Activated CD4-positive, alpha-beta T cell treated with anti-CD3 and anti-CD28 coated beads for 36 hours (primary cell): Measurements from ENCODE around the gene ATG13. TPM values are rescaled to one million over a fixed set of nuclear protein-coding genes. Genes with fewer than 3 reads are reported as not detected.
"Not testable (repeated sequence)": the region's sequence is repeated elsewhere in the genome, so short reads cannot be mapped to it uniquely, and the experiment has no call there.

Experiments
- ATAC-seq: fragments of 200-7000 bp; cut with Tn5 transposase; one replicate; pipeline ENCODE4 v1.10.0; 2021; ENCODE audit warnings: mild to moderate bottlenecking, moderate library complexity
- CTCF ChIA-PET: fragments of 350-600 bp; sonication (Branson Sonifier 250); formaldehyde crosslinking; loops from one replicate; lab custom pipeline; 2021; ENCODE audit warnings: antibody characterized with exemption; lab: Charles Lee
- POLR2A ChIA-PET: fragments of 350-600 bp; sonication (Branson Sonifier 250); formaldehyde crosslinking; loops from one replicate; lab custom pipeline; 2021; ENCODE audit warnings: antibody characterized with exemption, inconsistent platforms; lab: Charles Lee
- DNase-seq: peaks from one replicate; pipeline ENCODE4 v3.0.0-alpha.2; 2020
- H3K27ac Mint-ChIP-seq: one replicate; pipeline ENCODE4 v1.8.0; 2021; ENCODE audit warnings: mixed read lengths
- H3K27me3 Mint-ChIP-seq: one replicate; pipeline ENCODE4 v1.8.0; 2021; ENCODE audit warnings: mixed read lengths
- H3K36me3 Mint-ChIP-seq: one replicate; pipeline ENCODE4 v1.8.0; 2021; ENCODE audit warnings: low read depth, mixed read lengths
- H3K4me1 Mint-ChIP-seq: one replicate; pipeline ENCODE4 v1.8.0; 2021; ENCODE audit warnings: mixed read lengths
- H3K4me3 Mint-ChIP-seq: one replicate; pipeline ENCODE4 v1.8.0; 2021; ENCODE audit warnings: mild to moderate bottlenecking, moderate library complexity, mixed read lengths
- H3K9me3 Mint-ChIP-seq: one replicate; pipeline ENCODE4 v1.8.0; 2021; ENCODE audit warnings: low read depth, mixed read lengths
- intact Hi-C, 2 experiments: fragments of 100-400 bp; cut with DNase I in 1 of 2; cut with micrococcal nuclease in 1 of 2; formaldehyde crosslinking; loops; one replicate each; pipeline versions ENCODE4 v1.14.2 to v1.15.1; 2022 to 2024; cut with DNase I, micrococcal nuclease
- total RNA-seq, 2 experiments: library from RNA; stranded (reverse); gene quantifications; one replicate each; pipeline ENCODE4 v1.2.3, GENCODE V29; 2021

Gene ATG13
- total RNA-seq, 2 experiments from 2014 or later = 39.4 to 56.4 TPM

DNA sequence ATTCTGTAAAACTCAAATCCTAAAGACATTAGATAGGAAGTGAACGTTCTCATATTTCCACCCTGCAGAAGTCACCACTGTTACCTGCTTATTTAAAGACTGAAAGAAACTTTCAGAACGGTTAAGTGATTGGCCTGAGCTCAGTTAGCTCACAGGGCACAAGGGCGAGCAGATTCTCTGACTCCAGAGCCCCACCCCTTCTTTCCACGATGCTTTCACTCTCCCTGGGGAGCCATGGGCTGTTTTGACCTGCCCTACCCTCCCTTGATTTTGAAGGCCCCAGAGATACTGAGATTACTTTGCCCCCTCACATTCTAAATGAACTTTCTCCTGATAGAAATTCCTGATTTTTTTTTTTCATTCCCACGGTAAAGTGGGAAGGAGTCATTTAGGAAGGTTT is 49.2 kb downstream of the ATG13 start:
- Mint-ChIP-seq H3K36me3 (peaks cover 22% of the 10 kb centered on the region), H3K9me3 (no peaks in the 10 kb centered on the region), H3K27ac (peak overlapping the region; percentile 42), H3K27me3 (no peaks in the 10 kb centered on the region), H3K4me3 (no peak overlapping the region), H3K4me1 (peaks cover 20% of the 10 kb centered on the region)
- no peak for DNase-seq
- CTCF ChIA-PET = interaction anchor here (0.7 kb wide), 1 partner anchor 27 kb away, joined by 4 read pairs; no protein-coding TSS in a partner anchor
- intact Hi-C loops = no loop called here
- POLR2A ChIA-PET = no interaction called here
- ATAC-seq = no peak

DNA sequence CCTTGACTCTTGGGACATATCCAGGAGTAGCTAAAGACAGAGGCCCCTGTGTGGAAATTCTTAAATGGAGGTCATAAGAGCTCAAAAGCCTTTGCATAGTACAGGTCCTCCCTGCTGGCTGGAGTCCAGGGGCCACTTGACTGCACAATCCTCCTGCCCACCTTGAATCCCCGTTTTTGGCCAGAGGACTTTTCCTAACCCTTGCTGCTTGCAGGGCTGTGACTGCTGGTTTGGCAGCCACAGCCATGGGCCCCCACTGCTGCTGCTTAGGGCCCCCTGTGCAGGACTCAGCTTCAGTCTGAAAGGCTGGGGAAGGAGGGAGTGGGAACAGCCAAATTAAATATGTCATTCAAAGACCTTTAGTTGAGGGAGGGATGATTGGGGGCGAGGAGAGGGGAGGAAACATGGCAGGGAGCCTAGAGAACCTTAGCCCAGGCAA is 49.7 kb downstream of the ATG13 start:
- intact Hi-C loops = no loop called here
- Mint-ChIP-seq H3K27ac (peak overlapping the region; percentile 49), H3K36me3 (peaks cover 26% of the 10 kb centered on the region), H3K27me3 (no peaks in the 10 kb centered on the region), H3K4me3 (no peak overlapping the region), H3K4me1 (peaks cover 26% of the 10 kb centered on the region), H3K9me3 (no peaks in the 10 kb centered on the region)
- DNase-seq = no peak
- ATAC-seq = no peak
- CTCF ChIA-PET = no interaction called here
- POLR2A ChIA-PET = no interaction called here

DNA sequence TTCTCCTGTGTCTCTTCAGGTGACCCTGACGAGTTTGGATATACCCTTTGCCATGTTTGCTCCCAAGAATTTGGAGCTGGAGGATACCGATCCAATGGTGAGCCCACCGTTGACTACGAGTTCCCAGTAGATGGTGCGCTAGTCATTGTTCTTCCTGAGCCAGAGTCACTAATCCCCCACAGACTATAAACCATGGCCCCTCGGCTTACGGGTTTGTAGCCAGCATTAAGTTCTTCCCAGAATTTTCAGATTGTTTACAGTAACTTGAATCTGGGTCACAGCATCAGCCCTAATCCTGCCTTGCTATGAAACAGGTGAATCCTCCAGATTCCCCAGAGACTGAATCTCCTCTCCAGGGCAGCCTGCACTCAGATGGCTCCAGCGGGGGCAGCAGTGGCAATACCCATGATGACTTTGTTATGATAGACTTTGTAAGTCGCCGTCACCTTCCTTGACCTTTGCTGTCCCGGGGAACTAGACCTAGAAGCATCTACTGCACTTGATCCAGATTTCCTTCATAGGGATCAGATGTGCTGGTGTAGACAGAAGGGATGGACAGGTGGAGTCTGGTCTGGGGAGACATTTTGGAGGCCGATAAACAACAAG is 51.2 kb downstream of the ATG13 start:
- peak overlapping the region; percentile 4 for H3K27ac Mint-ChIP-seq
- CTCF ChIA-PET = interaction anchor here (1.0 to 1.2 kb wide), 2 partner anchors 23 to 143 kb away, joined by 3 read pairs; no protein-coding TSS in a partner anchor
- intact Hi-C loops = no loop called here
- POLR2A ChIA-PET = no interaction called here
- peaks cover 32% of the 10 kb centered on the region for H3K36me3 Mint-ChIP-seq
- no peaks in the 10 kb centered on the region for H3K9me3 Mint-ChIP-seq
- H3K4me3 Mint-ChIP-seq = no peak overlapping the region
- ATAC-seq = no peak
- no peaks in the 10 kb centered on the region for H3K27me3 Mint-ChIP-seq
- no peak for DNase-seq
- peaks cover 38% of the 10 kb centered on the region for H3K4me1 Mint-ChIP-seq

DNA sequence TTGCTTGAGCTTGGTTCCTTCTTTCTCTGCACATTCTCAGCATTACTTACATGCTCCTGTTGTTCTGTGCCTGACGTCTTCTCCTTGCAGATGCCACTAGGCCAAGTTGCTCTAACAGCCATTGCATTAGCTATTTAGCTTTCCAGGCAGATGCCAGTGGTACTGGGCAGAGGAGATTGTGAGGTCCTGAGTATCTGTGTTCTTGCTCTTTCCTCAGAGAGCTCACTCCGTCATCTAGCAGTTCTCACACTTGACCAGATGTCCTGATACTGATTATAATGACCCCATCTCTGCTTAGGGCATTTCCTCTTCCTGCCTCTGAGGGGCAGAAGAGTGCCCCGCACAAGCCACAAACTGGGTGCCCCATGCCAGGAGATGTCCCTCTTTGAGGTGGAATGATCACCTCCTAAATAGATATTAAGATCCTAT is 52.4 kb downstream of the ATG13 start:
- Mint-ChIP-seq H3K27me3 (no peaks in the 10 kb centered on the region), H3K27ac (peak overlapping the region; percentile 47), H3K4me3 (no peak overlapping the region), H3K4me1 (peaks cover 48% of the 10 kb centered on the region), H3K9me3 (no peaks in the 10 kb centered on the region), H3K36me3 (peaks cover 32% of the 10 kb centered on the region)
- ChIA-PET CTCF (interaction anchor here (1.0 to 2.0 kb wide), 2 partner anchors 31 to 142 kb away, joined by 3 to 6 read pairs; partner anchors contain the start of genes ARHGAP1 and ZNF408), POLR2A (no interaction called here)
- DNase-seq (peak; percentile 26), ATAC-seq (no peak)
- intact Hi-C loops = no loop called here

DNA sequence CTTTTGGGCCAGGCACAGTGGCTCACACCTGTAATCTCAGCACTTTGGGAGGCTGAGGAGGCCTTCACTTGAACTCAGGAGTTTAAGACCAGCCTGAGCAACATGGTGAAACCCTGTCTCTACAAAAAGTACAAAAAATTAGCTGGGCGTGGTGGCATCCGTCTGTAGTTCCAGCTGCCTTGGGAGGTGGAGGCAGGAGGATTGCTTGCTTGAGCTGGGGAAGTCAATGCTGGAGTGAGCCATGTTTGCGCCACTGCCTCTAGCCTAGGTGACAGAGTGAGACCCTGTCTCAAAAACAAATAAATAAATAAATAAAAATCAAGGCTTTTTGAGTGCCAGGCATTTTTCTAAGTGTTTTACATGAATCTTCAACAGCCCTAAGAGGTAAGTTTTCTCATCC is 53.2 kb downstream of the ATG13 start:
- Mint-ChIP-seq H3K36me3 (peaks cover 32% of the 10 kb centered on the region), H3K27ac (peak overlapping the region; percentile 92), H3K4me1 (peaks cover 56% of the 10 kb centered on the region)
- DNase-seq, ATAC-seq, H3K9me3 Mint-ChIP-seq, H3K27me3 Mint-ChIP-seq, intact Hi-C loops, H3K4me3 Mint-ChIP-seq: not testable (repeated sequence)
- ChIA-PET POLR2A (interaction anchor here (0.6 to 1.4 kb wide), 3 partner anchors 10 to 283 kb away, joined by 3 to 4 read pairs (median 3); partner anchors contain the start of gene ARHGAP1), CTCF (interaction anchor here (0.5 to 2.0 kb wide), 9 partner anchors 17 to 329 kb away, joined by 3 to 6 read pairs (median 3); partner anchors contain the start of genes ARHGAP1 and ZNF408)

DNA sequence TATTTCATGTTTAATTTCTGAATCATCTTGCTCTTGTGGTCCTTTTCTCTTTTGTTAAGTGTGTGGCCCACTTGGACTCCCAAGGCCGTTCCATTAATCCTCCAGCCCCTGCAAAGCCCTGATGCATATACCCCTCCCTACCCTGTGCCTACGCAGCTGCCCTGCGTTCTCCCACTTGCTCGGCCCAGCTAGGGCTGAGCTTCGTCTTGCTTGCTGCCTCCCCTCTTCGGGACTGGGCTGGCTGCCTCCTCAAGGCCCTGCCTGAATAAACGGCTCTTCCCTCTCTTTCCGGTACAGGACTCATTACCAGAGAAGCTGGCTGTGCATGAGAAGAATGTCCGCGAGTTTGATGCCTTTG is 54.6 kb downstream of the ATG13 start:
- intact Hi-C loops = loop anchor here in 1 of 2 experiments (1.0 kb wide), 1 partner anchor 28 kb away; the partner anchor contains the start of gene ARHGAP1
- Mint-ChIP-seq H3K27ac (peak overlapping the region; percentile 92), H3K9me3 (no peaks in the 10 kb centered on the region), H3K27me3 (no peaks in the 10 kb centered on the region), H3K4me1 (peaks cover 67% of the 10 kb centered on the region), H3K36me3 (peaks cover 25% of the 10 kb centered on the region), H3K4me3 (no peak overlapping the region)
- POLR2A ChIA-PET = interaction anchor here (1.3 to 1.4 kb wide), 2 partner anchors 9 to 28 kb away, joined by 3 to 4 read pairs; partner anchors contain the start of gene ARHGAP1
- ATAC-seq = no peak
- no peak for DNase-seq
- CTCF ChIA-PET = interaction anchor here (1.1 to 1.8 kb wide), 4 partner anchors 11 to 320 kb away, joined by 3 to 4 read pairs (median 4); no protein-coding TSS in a partner anchor

DNA sequence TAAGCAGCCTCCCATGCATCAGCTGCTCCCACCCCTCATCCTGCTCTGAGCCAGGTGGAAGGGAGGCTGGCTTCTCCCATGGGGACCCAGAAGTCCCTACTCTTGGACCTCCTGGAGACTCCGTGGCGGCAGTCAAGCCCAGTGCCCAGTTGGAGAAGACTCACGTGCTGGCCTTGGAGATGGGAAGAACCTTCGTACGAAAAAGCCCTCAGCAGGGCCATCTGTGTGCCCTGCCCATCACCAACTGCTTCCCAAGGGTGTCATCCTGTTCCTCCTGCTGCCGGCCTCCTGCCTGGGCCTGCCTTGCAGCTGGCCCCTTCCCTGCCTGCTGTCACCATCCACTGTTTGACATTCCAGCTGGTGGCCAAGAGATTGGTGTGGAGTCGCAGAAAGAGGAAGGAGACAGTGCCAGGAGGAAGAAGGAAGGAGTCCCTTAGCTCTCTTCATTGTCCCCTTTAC is 55.1 kb downstream of the ATG13 start:
- ChIA-PET POLR2A (no interaction called here), CTCF (interaction anchor here (0.7 to 1.8 kb wide), 3 partner anchors 10 to 782 kb away, joined by 3 to 4 read pairs (median 4); no protein-coding TSS in a partner anchor)
- DNase-seq (no peak), ATAC-seq (no peak)
- Mint-ChIP-seq H3K4me3 (no peak overlapping the region), H3K36me3 (peaks cover 26% of the 10 kb centered on the region), H3K9me3 (no peaks in the 10 kb centered on the region), H3K27me3 (no peaks in the 10 kb centered on the region), H3K27ac (peak overlapping the region; percentile 92), H3K4me1 (peaks cover 71% of the 10 kb centered on the region)
- intact Hi-C loops = no loop called here

DNA sequence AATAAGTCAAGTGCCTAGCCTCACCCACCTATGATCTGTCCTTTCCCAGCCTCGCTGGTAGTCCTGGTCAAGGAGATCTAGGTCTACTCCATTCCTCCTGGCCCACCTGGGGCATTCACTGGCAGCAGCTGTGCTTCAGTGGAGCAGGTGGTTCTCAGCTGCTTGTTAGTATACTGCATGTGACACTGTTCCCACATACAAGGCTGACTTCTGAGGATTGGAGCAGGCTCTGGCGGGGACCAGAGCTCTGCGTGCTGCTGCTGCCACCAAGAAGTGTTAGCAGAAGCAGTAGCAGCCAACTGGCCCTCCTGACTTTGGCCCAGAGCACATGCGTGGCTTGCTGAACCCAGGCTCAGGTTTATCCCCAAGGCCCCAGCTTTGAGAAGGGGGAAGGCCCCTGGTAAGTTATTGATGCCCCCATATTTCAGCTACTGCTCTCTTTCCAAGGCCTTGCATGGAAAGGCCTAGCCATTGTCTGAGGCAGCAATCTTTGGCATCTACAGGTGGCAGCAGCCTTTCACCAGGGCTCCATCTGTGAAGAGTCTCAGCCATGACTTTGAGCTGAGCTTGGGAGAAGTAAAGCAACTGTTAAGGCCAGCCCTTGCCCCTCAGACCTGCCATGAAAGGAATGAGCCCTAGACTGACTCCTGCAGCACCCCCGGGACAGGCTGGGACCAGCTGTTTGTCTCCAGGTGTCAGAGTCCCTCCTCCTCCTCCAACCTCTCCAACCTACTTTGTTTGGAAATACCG is 56.5 kb downstream of the ATG13 start:
- DNase-seq (no peak), ATAC-seq (no peak)
- Mint-ChIP-seq H3K9me3 (no peaks in the 10 kb centered on the region), H3K4me1 (peaks cover 76% of the 10 kb centered on the region), H3K36me3 (peaks cover 31% of the 10 kb centered on the region), H3K27me3 (no peaks in the 10 kb centered on the region), H3K27ac (no peak overlapping the region), H3K4me3 (no peak overlapping the region)
- ChIA-PET CTCF (interaction anchor here (0.9 to 1.1 kb wide), 4 partner anchors 9 to 285 kb away, joined by 3 to 5 read pairs (median 4); no protein-coding TSS in a partner anchor), POLR2A (interaction anchor here (0.6 kb wide), 1 partner anchor 274 kb away, joined by 3 read pairs; no protein-coding TSS in a partner anchor)
- intact Hi-C loops = no loop called here

DNA sequence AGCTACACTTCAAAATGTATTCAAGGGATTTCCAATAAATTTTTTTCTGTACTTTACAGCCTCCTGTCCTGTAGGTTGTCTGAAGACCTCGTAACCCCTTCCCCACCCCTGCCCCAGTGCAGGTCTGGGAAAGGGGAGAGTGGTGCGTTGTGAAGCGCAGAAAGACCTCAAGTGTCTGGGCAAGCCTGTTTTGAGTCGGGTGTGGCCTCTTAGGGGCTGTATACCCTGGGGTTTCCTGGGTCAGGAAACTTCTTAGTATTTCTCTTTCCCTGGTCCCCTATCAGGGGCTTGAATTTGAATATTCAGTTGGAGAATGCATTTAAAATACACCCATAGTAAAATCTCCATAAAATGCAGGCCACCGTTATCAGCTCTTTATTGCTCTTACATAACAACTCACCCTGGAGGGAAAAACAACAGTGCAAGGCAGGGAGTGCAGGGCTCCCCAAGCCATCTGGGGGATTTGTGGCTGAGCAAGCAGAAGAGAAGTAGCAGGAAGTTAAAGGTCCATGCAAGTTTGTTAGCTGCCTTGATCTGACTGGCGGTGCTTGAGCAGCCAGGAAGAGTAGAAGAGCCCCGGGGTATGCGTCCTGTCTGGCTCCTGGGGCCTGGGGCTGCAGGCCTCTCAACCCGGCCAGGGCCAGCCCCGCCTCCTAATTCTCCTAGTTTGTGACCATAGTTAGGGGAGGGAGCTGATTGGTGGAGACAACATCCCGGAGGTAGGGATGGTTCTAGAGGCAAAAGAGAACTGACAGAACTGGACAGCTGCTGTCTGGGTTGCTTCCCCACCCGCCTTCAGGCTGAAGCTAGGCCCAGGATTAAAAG is 57.3 kb downstream of the ATG13 start:
- Mint-ChIP-seq H3K36me3 (peaks cover 33% of the 10 kb centered on the region), H3K27ac (peak overlapping the region; percentile 74), H3K27me3 (no peaks in the 10 kb centered on the region), H3K9me3 (no peaks in the 10 kb centered on the region), H3K4me1 (peaks cover 71% of the 10 kb centered on the region), H3K4me3 (no peak overlapping the region)
- ATAC-seq = peak; percentile 18
- intact Hi-C loops = no loop called here
- POLR2A ChIA-PET = no interaction called here
- CTCF ChIA-PET = interaction anchor here (0.6 to 1.1 kb wide), 4 partner anchors 9 to 286 kb away, joined by 3 to 5 read pairs (median 4); no protein-coding TSS in a partner anchor
- DNase-seq = peak; percentile 22

DNA sequence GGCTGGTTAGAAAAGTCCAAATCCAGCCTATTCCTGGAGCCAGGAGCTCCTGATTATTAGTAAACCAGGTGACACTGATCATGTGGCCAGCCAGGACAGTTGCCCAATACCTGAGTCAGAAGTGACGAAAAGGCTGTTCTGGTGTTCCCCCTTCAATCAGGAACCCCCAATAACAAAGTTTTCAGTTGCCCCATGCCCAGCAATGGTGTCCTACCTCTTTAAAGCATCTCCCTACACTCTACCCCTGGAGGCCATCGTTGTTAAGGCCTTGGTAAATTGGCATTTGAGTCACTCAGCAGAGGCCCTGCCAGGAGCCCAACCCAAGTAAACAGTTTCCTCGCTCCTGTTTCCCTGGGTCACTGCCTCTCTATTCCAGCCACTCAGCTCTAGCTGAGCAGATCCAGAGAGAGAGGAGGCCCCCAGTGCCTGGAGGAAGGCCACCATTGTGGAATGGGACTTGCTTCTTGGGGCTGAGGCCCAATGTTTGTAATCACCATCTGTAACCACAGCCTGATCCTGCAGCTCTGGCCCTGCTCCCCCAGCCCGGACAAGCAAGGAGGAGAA is 58.0 kb downstream of the ATG13 start:
- H3K9me3 Mint-ChIP-seq = no peaks in the 10 kb centered on the region
- no peak overlapping the region for H3K4me3 Mint-ChIP-seq
- CTCF ChIA-PET = interaction anchor here (0.6 to 1.1 kb wide), 3 partner anchors 9 to 146 kb away, joined by 3 to 5 read pairs (median 4); no protein-coding TSS in a partner anchor
- H3K27ac Mint-ChIP-seq = peak overlapping the region; percentile 74
- no peaks in the 10 kb centered on the region for H3K27me3 Mint-ChIP-seq
- H3K36me3 Mint-ChIP-seq = peaks cover 31% of the 10 kb centered on the region
- DNase-seq (no peak), ATAC-seq (no peak)
- H3K4me1 Mint-ChIP-seq = peaks cover 67% of the 10 kb centered on the region
- intact Hi-C loops = no loop called here
- POLR2A ChIA-PET = no interaction called here
